ENCODE results near the gene JOSD1.
"Not testable (repeated sequence)": the region's sequence is repeated elsewhere in the genome, so short reads cannot be mapped to it uniquely, and the experiment has no call there.

The JOSD1 gene

DNA sequence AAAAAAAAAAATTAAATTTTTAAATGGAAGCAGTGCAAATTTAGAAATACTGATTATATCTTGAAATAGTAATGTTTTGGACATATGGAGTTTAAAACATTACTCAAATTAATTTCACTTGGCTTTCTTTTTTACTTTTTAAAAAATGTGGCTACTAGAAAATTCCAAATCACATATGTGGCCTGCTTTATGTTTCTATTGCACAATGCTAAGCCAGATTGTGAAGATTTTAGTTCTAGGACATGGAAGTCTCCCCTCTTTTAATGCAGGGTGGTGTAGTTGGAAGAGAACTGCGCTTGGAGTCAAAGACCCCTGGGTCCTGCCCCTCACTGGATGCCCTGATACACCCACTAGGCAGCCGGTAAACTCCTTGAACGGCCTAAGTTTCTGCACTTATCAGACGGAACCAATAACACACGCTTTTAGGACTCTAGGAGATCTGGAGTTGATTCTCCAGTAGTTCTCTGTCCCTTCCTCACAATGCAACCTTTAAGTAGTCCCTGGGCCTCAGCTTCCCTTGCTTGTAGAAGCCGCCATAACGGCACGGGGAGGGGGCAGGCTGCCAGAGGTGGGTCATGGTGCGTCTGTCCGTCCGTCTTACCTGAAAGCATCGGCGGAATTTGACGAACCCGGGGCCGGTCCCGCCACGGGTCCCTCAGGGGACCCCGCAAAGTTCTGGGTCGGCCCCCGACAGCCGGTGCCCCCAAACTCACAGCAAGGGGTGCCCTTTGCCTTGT lies 45.1 kb downstream of the JOSD1 start:
- Histone ChIP-seq H3K4me1 (ENCODE audit: control insufficient read depth, insufficient read depth, low read length) (peaks cover 4% of the 10 kb centered on the region), H3K36me3 (ENCODE audit: control insufficient read depth, insufficient read depth, low read length) (no peaks in the 10 kb centered on the region), H3K27ac (ENCODE audit: insufficient read depth, low read depth, low read length, poor library complexity, severe bottlenecking) (peak overlapping the region; percentile 92), H3K4me3 (ENCODE audit: insufficient read depth, low read depth, low read length) (peak overlapping the region; percentile 64), H3K27me3 (ENCODE audit: control insufficient read depth, insufficient read depth, low read length, poor library complexity, severe bottlenecking) (no peaks in the 10 kb centered on the region), H3K9me3 (ENCODE audit: control insufficient read depth, low read length) (no peaks in the 10 kb centered on the region)
- WGBS, 2 experiments = 4 to 5% methylated on average over 22 of the region's 22 CpGs

DNA sequence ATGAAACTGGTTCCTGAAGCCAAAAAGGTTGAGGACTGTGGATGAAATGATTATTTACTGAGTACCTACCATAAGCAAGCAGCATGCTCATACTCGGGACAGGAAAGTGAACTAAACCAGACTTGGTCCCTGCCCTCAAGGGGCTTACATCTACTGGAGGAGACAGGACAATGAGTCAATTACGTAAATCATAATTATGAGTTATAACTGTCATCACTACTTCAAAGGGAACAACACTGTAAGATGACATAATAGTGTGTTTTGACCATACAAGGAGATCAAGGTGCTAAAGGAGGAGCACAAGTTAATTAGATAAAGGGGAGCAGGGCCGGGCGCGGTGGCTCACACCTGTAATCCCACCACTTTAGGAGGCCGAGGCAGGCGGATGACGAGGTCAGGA lies 47.0 kb downstream of the JOSD1 start:
- Histone ChIP-seq H3K4me3 (ENCODE audit: insufficient read depth, low read depth, low read length) (no peak overlapping the region), H3K27ac (ENCODE audit: insufficient read depth, low read depth, low read length, poor library complexity, severe bottlenecking) (no peak overlapping the region), H3K36me3 (ENCODE audit: control insufficient read depth, insufficient read depth, low read length) (no peaks in the 10 kb centered on the region), H3K9me3 (ENCODE audit: control insufficient read depth, low read length) (no peaks in the 10 kb centered on the region), H3K27me3 (ENCODE audit: control insufficient read depth, insufficient read depth, low read length, poor library complexity, severe bottlenecking) (no peaks in the 10 kb centered on the region), H3K4me1 (ENCODE audit: control insufficient read depth, insufficient read depth, low read length) (peaks cover 4% of the 10 kb centered on the region)
- WGBS, 2 experiments = 93 to 97% methylated on average over 8 of the region's 8 CpGs

DNA sequence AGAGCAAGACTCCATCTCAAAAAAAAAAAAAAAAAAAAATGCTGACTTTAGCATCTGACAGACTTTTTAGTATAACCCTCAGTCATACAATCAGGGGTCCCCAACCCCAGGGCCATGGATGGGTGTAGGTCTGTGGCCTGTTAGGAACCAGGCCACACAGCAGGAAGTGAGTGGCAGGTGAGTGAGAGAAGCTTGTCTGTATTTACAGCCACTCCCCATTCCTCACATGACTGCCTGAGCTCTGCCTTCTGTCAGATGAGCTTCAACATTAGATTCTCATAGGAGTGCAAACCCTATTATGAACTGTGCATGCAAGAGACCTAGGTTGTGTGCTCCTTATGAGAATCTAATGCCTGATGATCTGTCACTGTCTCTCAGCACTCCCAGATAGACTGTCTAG lies 47.9 kb downstream of the JOSD1 start:
- no peak overlapping the region for H3K27ac ChIP-seq (ENCODE audit: insufficient read depth, low read depth, low read length, poor library complexity, severe bottlenecking)
- H3K4me3 ChIP-seq (ENCODE audit: insufficient read depth, low read depth, low read length) = no peak overlapping the region
- H3K4me1 ChIP-seq (ENCODE audit: control insufficient read depth, insufficient read depth, low read length) = peaks cover 4% of the 10 kb centered on the region
- H3K9me3 ChIP-seq (ENCODE audit: control insufficient read depth, low read length) = no peaks in the 10 kb centered on the region
- H3K36me3 ChIP-seq (ENCODE audit: control insufficient read depth, insufficient read depth, low read length) = no peaks in the 10 kb centered on the region
- no peaks in the 10 kb centered on the region for H3K27me3 ChIP-seq (ENCODE audit: control insufficient read depth, insufficient read depth, low read length, poor library complexity, severe bottlenecking)

DNA sequence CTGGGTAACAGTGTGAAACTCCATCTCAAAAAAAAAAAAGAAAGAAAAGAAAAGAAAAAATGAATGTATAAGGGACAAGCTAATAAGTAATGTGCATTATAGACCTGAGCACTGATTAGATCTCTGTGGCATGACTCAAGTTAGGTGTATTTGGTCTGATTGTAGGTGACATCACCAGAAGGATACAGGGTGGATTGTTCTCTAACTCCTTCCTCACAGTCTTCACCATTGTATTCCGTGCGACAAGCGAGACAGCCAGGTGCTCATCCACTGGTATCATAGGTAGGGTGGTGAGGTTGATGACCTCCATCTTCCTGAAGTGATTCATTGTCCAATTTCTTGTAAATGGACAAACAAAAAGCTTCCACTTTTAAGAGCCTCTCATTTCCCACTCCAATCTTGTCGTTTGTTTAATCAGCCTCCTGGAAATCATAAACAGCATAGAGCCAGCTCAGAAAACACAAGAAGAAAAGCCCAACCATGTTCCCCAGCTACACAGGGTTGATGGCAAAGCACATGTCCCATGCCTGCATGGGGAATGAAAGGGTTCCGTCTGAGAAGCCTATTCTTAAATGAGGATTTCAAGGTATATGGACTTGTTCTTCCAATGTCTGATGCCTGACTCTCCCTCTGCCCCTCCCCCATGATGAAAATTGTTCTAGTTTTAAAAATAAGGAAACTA lies 50.8 kb downstream of the JOSD1 start:
- no peaks in the 10 kb centered on the region for H3K9me3 ChIP-seq (ENCODE audit: control insufficient read depth, low read length)
- no peaks in the 10 kb centered on the region for H3K27me3 ChIP-seq (ENCODE audit: control insufficient read depth, insufficient read depth, low read length, poor library complexity, severe bottlenecking)
- no peak overlapping the region for H3K27ac ChIP-seq (ENCODE audit: insufficient read depth, low read depth, low read length, poor library complexity, severe bottlenecking)
- no peak overlapping the region for H3K4me3 ChIP-seq (ENCODE audit: insufficient read depth, low read depth, low read length)
- H3K36me3 ChIP-seq (ENCODE audit: control insufficient read depth, insufficient read depth, low read length) = peaks cover 4% of the 10 kb centered on the region
- WGBS, 2 experiments = 89 to 97% methylated on average over 2 to 5 of the region's 5 CpGs
- H3K4me1 ChIP-seq (ENCODE audit: control insufficient read depth, insufficient read depth, low read length) = no peaks in the 10 kb centered on the region

DNA sequence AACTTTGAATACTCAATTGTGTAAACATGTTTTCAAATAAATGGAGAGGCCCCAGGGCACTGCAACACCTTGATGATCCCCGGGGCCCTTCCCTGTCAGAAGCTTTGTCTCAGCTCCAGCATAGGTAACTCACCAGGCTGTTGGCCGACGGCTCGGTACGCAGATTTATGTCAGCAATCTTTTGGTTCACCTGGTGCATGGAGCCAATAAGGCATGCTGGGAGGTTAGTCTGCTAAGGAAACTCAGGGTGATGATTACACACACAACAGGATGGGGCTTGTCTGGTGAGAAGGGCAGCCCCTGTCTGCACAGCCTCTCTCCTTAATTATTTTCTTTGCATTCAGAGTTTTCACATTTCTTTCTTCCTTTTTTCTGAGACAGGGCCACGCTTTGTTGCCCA lies 55.3 kb downstream of the JOSD1 start:
- WGBS, 2 experiments = 95 to 97% methylated on average over 6 of the region's 6 CpGs
- Histone ChIP-seq H3K36me3 (ENCODE audit: control insufficient read depth, insufficient read depth, low read length) (peaks cover 8% of the 10 kb centered on the region), H3K4me3 (ENCODE audit: insufficient read depth, low read depth, low read length) (no peak overlapping the region), H3K27ac (ENCODE audit: insufficient read depth, low read depth, low read length, poor library complexity, severe bottlenecking) (no peak overlapping the region), H3K4me1 (ENCODE audit: control insufficient read depth, insufficient read depth, low read length) (no peaks in the 10 kb centered on the region), H3K9me3 (ENCODE audit: control insufficient read depth, low read length) (no peaks in the 10 kb centered on the region), H3K27me3 (ENCODE audit: control insufficient read depth, insufficient read depth, low read length, poor library complexity, severe bottlenecking) (no peaks in the 10 kb centered on the region)

DNA sequence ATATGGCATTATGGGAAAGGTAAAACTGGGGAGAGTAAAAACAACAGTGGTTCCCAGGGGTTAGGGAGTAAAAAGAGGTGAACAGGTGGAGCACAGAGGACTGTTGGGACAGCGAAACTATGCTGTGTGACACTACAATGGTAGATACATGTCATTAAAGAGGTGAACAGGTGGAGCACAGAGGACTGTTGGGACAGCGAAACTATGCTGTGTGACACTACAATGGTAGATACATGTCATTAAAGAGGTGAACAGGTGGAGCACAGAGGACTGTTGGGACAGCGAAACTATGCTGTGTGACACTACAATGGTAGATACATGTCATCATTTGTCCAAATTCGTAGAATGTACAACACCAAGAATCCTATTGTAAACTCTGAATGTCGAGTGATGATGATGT lies 56.5 kb downstream of the JOSD1 start:
- H3K9me3 ChIP-seq (ENCODE audit: control insufficient read depth, low read length); H3K4me1 ChIP-seq (ENCODE audit: control insufficient read depth, insufficient read depth, low read length); H3K36me3 ChIP-seq (ENCODE audit: control insufficient read depth, insufficient read depth, low read length); H3K27me3 ChIP-seq (ENCODE audit: control insufficient read depth, insufficient read depth, low read length, poor library complexity, severe bottlenecking); H3K4me3 ChIP-seq (ENCODE audit: insufficient read depth, low read depth, low read length); H3K27ac ChIP-seq (ENCODE audit: insufficient read depth, low read depth, low read length, poor library complexity, severe bottlenecking): not testable (repeated sequence)
- WGBS, 2 experiments = 98 to 100% methylated on average over 4 to 5 of the region's 5 CpGs

DNA sequence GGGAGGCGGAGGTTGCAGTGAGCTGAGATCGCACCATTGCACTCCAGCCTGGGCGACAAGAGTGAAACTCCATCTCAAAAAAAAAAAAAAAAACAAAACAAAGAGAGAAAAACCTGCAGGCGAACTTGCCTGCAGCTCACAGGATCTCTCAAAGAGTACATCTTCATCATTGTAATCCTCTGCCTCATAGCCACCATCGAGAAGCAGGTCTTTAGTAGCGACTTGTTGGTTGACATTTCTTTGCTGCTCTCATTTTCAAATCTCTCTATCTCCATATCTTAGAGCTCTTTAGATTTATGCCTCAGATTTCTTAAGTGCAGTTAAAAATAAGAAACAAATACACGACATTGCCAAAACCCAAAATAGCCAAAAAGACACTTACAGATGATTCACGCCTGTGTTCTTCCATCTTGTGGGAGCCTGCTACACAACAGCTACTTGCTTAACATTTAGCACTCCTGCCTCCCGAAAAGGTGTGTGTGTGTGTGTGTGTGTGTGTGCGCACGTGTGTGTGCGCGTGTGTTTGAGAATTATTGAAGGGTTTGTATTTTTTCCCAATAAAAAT lies 59.2 kb downstream of the JOSD1 start:
- Histone ChIP-seq H3K27ac (ENCODE audit: insufficient read depth, low read depth, low read length, poor library complexity, severe bottlenecking) (no peak overlapping the region), H3K4me3 (ENCODE audit: insufficient read depth, low read depth, low read length) (no peak overlapping the region), H3K36me3 (ENCODE audit: control insufficient read depth, insufficient read depth, low read length) (peaks cover 18% of the 10 kb centered on the region), H3K4me1 (ENCODE audit: control insufficient read depth, insufficient read depth, low read length) (no peaks in the 10 kb centered on the region), H3K27me3 (ENCODE audit: control insufficient read depth, insufficient read depth, low read length, poor library complexity, severe bottlenecking) (no peaks in the 10 kb centered on the region), H3K9me3 (ENCODE audit: control insufficient read depth, low read length) (no peaks in the 10 kb centered on the region)
- 92 to 94% methylated on average over 8 to 9 of the region's 13 CpGs for WGBS, 2 experiments

DNA sequence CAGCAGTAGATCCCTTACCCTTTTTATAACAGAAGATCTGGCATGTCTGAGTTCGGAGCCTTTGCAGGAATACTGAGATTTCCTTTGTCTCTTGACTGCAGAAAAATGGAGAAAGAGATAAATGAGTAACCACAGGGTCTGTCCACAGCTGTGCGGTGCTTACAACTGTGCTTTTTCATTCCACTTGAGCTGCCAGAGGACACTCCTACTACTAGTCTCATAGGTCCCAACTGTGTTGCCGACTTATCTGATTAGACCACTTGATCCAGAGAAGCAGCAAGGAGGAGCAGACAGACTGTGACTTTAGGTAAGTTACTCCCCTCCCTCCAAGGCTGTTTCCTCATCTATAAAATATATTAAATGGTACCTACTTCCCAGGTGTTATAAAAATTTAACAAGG lies 62.0 kb downstream of the JOSD1 start:
- H3K27ac ChIP-seq (ENCODE audit: insufficient read depth, low read depth, low read length, poor library complexity, severe bottlenecking) = no peak overlapping the region
- peaks cover 27% of the 10 kb centered on the region for H3K36me3 ChIP-seq (ENCODE audit: control insufficient read depth, insufficient read depth, low read length)
- no peaks in the 10 kb centered on the region for H3K4me1 ChIP-seq (ENCODE audit: control insufficient read depth, insufficient read depth, low read length)
- H3K4me3 ChIP-seq (ENCODE audit: insufficient read depth, low read depth, low read length) = no peak overlapping the region
- 92 to 93% methylated on average over 3 of the region's 3 CpGs for WGBS, 2 experiments
- H3K27me3 ChIP-seq (ENCODE audit: control insufficient read depth, insufficient read depth, low read length, poor library complexity, severe bottlenecking) = no peaks in the 10 kb centered on the region
- H3K9me3 ChIP-seq (ENCODE audit: control insufficient read depth, low read length) = no peaks in the 10 kb centered on the region

DNA sequence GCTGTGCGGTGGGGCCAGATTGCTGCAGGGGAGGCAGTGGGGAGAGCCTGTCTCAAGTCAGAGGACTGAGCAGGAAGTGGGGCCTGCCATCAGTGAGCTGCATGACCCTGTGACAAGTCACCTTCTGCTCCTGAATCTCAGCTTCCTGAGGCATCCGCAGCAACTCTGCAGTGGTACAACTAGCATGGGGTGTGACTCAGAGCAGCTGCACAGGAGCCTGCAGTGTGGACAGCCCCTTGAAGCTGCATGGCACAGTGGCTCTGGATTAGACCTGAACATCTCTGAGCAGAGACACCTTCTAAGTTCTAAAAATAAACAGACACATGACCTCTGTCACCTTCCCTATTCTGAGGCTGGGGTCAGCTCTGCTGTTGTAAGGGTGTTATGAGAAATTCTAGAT lies 62.5 kb downstream of the JOSD1 start:
- Histone ChIP-seq H3K27ac (ENCODE audit: insufficient read depth, low read depth, low read length, poor library complexity, severe bottlenecking) (no peak overlapping the region), H3K9me3 (ENCODE audit: control insufficient read depth, low read length) (no peaks in the 10 kb centered on the region), H3K4me3 (ENCODE audit: insufficient read depth, low read depth, low read length) (no peak overlapping the region), H3K4me1 (ENCODE audit: control insufficient read depth, insufficient read depth, low read length) (no peaks in the 10 kb centered on the region), H3K27me3 (ENCODE audit: control insufficient read depth, insufficient read depth, low read length, poor library complexity, severe bottlenecking) (no peaks in the 10 kb centered on the region), H3K36me3 (ENCODE audit: control insufficient read depth, insufficient read depth, low read length) (peaks cover 23% of the 10 kb centered on the region)
- 92 to 93% methylated on average over 2 of the region's 2 CpGs for WGBS, 2 experiments
